HG03039 (cell line): ENCODE measurements around the gene SHOC2.

Experiments
- ATAC-seq: cut with Tn5 transposase; IDR thresholded peaks from one replicate; pipeline ENCODE4 v1.9.1; 2021; ENCODE audit warnings: mild to moderate bottlenecking, moderate library complexity; ENCODE audit not compliant: unreplicated experiment

The SHOC2 gene

DNA sequence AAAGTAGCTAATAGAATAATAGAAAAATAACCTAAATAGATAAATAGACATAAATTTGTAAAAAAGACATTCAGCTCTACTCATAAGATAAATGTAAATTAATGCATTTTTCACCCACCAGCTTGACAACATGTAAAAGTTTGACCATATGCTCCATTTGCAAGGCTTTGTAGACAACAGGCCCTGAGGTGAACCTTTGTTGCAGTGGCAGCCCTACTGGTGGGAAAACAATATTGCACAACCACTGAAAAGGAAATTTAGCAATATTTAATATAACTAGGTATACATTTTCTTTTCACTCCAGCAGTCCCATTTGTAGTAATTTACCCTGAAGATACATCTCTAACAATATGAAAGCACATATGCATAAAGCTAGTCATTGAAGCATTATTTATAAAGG, 118.5 kb downstream of the SHOC2 start:
- ATAC-seq: no peak

DNA sequence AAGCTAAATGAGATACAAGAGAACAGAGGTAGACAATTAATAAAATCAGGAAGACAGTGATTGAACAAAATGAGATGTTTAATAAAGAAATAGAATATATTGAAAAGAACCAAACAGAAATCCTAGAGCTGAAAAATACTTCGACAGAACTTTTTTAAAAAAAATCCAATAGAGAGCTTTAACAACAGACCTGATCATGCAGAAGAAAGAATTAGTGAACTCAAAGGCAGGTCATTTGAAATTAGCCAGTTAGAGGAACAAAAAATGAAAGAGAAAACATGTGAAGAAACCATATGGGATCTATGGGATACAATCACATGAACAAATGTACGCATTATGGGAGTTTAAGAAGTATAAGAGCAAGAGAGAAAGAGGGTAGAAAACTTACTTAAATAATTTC, 120.1 kb downstream of the SHOC2 start:
- no peak for ATAC-seq

DNA sequence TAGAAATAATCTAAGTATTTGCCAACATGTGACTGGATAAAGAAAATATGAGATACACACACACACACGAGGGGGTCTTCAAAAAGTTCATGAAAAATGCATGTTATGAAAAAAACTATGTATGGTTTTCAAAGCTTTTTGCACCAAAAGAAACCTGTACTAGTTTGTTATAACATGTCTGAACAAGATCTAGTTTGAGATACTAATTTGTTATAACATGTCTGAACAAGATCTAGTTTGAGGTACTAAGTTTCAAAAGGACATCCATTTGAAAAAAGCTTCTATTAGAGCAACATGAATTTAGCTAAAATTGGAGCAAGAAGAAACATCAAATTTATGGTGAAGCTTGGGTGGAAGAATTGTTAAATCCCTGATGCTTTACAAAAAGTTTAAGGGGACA, 137.6 kb downstream of the SHOC2 start:
- ATAC-seq: no peak
